KG1 (cell line): ENCODE measurements around the gene STARD5.
A peak's percentile ranks its signal among the peaks of the same experiment; 100 is the strongest.

Experiments used
- DNase-seq: peaks from one replicate; lab custom pipeline; 2025; lab: John Stamatoyannopoulos, UW

Gene STARD5

DNA sequence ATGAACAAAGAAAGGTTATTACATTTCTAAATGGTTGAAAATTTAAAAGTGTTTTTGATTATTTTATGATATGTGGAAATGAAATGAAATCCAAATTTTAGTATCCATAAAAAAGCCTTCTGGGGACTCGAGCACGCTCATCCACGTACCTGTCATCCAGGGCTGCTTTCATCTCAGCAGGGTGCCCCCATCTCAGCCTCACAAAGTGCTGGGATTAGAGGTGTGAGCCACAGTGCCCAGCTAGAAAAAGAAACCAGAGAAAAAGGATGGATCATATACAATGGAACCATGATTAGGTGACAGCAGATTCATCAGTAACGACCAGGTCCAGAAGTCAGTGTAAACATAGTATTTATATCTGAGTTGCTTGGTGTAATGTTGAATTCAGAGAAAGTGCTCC, 49.7 kb downstream of the STARD5 start:
- no peak for DNase-seq

DNA sequence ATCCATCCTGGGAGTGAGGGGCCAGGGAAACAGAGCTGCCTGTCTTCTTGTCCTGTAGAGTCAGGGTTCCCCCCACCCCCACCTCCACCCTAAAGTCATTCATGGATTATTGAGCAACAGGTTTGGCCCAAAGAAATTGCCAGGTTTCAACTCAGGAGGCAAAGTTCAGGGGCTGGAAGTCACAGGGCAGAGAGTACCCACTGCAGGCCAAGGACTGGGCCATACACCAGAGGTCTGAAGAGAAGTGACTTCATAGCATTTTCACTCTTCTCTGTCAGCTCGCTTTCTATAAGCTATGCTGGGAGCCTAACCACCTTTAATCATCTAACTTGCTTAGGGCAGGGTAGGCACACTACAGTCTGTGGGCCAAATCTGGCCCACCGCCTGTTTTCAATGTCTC, 50.1 kb downstream of the STARD5 start:
- no peak for DNase-seq

DNA sequence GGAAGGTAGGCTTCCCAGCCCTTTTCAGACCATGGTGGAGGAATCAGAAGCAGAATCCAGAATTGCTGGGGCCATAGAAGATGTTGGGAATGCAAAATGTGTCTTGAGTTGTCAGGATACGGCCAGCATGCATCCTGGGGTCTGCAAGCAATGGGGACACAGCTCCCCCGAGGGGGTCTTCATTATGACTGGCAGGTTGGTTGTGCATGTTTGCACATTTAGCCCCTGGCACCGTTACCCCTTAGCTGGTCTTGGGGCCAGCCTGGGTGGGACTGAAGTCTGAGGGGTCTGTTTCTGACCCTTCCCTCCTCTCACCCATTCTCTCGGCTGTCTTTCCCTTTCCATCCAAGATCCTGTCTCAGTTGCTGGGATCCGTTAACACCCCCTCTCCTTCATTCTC, 50.7 kb downstream of the STARD5 start:
- DNase-seq, result no peak

DNA sequence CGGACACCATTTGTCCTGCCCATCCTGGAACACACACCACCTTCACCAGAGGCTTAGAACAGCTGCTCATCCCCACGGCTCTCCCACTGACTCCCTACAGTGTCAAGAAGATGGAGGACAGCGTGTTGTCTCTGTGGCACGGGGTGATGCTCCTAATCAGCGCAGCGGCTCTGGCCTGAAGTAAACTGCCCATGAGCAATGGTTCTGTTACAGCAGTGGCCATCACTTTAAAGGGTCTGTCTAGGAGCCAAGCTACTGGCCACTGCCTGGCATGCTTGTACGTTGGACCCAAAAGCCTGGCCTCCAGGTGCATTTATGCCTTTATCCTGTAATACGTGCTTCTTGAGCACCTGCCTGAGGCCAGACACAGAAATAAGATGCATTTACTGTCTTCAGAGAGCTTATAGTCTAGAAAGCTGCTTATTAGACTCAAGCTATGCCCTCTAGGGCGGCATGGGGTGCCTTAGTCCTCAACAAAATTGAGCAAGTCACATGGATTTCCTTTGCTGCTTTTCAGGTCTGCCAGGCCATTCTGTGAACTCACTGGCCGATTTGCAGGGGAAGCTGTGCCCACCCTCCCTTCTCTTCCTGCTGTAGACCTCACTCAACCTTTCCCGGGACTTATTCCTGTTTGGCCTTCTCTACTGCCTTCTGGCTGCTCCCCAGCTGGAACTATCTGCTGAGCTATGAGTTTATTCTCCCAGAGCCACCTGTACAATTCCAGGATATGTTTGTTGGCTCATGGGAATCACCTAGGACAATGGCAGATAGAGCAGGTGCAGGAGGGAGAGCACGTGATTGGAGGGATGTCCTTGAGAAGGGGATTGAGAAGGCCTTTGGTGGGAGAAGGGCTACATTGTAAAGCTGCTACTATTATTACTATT, 51.9 kb downstream of the STARD5 start:
- DNase-seq, result no peak

DNA sequence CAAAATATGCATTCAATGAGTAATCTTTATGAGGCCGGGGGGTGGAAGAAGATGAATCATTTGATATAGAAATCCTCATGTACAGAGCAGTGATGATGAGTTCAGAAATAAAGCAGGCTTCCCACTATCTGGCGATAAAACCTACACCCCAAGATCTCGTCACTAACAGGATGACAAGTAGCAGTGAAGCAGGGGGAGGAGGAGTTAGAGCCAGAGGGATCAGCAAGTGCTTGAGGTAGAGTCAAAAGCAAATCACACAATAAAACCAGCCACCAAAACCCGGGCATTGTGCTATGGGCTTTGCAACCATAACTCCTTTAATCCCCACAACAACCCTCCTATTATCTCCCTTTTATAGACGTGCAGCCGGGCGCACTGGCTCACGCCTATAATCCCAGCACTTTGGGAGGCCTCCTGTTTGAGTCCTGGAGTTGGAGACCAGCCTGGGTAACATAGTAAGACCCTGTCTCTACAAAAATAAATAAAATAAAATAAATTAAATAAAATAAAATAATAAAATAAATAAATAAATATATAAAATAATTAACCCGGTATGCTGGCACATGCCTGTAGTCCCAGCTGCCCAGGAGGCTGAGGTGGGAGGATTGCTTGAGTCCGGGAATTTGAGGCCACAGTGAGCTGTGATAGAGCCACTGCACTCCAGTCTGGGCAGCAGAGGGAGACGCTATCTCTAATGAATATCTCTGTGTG, 53.0 kb downstream of the STARD5 start:
- no peak for DNase-seq

DNA sequence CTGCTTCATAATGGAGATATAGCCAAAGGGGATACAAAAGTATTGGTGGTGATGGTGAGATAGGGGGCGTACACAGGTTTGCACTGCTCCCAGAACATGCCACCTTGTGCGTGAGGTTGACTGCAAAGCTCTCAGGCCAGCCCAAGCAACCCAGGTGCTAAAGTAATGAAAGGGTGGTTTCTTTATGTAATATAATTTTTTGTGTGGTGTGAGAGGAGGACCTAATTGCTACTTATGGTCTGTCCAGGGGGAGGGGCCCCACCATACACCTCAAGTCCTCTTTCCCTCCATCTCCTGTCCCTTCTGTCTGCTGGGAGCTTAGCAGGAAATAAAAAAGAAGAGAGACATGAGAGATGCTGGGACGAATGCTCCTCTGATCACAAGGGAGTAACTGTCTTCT, 53.8 kb downstream of the STARD5 start:
- DNase-seq, result no peak

DNA sequence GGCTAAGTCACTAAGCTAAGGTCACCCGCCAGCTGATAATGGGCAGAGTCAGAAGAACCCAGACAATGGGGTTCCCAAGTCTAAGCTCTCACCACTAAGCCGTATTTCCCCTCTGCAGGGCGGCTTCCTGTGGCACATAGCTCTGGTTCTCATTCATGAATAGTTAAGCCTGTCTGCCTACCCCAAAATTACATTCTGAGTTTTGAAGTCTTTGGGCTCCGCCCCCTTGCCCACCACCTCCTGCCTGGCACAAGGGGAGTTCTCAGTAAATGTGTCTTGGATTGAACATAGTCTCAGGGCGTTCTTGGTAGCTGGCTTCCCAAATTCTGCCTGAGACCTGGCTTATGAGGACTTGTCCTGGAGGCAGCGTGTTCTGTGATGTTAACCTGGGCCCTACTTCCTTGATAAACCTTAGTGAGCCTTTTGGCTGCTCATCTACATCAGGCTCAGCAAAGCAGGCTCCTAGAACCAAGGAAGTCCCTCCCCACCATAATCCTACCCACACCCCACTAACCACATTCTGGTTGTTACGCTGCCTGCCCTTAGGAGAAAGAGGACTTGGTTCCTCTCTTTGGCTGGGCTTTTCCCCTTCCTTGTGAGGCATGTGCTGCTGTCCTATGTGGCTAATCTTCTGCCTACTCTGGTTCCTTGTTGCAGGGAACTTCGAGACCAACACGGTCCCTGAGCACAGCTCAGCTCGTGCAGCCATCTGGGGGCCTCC, 54.9 kb downstream of the STARD5 start:
- DNase-seq, result no peak

DNA sequence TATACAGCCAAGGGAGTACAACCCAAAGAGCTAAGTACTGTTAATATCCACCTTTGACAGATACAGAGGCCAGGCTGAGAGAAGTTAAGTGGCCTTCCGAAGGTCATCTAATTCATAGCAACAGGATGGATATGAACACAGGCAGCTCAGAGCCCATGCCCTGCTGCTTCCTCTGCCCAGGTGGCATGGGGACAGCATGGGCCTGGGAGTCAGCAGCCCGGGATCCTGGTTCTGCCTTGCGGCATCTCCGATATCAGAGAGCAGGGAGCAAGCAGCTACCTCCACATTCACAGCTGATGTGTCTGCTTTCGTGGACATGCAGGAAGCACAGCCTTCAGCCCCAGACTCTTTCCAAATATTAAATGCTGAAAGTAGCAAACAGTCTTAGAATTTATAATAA, 55.6 kb downstream of the STARD5 start:
- no peak for DNase-seq

DNA sequence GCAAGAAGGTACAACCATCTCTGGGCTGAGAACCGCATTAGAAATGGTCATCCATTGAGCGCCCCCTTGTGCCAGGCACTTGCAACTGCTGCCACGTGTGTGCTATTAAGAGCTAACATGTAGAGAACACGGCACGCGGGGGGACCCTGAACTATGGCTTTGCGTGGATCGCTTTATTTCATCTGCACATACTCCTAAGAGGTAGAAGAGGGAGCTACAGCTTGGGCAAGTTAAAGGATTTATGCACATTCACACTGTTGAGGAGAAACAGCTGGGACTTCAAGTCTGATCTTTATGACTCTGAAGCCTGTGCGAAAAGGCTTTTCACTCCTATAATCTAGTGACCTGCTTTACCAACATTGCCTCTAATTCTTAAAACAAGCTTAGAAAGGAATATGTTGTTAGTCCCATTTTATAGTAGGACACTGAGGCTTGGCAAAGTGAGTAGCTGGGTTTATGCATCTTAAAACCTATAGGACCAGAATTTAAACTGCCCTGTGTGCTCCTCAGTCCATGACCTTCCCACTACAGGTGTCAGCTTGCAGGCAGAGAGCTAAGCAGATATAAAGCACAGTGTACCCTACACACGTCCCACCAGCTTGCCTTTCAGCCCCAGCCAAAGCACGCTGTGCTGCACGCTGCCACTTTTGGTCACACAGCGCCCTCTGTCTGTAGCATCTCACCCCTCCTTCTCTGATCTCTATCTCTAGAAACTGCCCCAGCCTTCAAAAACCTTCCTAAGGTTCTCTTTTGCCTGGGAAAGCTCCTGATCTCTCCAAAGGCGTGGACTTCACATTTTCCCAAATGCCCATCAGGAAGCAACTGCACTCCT, 57.8 kb downstream of the STARD5 start:
- peak; percentile 77 for DNase-seq

DNA sequence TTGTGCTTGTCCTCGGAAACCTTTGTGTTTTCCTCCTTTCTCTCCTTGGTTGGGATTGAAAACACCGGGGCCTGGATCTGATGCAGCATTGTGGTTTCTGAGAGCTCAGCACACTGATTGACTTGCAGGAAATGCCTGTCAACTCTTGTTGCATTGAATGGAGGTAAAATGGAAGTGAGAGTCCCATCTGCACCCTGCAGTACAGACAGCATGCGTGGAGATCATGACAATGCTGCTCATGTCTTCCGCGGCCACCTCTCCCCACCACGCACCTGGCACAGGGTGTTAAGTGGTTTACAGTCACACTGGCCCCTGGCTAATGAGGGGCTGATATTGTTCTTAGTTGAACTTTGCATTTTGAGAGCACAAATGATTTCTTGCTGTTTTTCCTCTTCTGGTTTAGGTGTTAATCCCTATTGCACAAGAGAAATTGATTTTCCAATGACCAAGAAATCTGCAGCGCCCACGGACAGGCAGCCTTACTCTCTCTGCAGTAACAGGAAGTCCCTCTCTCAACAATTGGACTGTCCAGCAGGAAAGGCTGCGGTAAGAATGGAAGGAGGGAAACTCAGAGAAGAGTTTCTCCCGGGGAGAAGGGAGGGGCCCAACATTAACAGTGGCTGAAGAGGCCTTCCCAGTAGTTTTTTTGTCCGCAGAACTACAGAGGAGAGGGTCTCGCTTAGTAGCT, 58.5 kb downstream of the STARD5 start:
- DNase-seq, result no peak

DNA sequence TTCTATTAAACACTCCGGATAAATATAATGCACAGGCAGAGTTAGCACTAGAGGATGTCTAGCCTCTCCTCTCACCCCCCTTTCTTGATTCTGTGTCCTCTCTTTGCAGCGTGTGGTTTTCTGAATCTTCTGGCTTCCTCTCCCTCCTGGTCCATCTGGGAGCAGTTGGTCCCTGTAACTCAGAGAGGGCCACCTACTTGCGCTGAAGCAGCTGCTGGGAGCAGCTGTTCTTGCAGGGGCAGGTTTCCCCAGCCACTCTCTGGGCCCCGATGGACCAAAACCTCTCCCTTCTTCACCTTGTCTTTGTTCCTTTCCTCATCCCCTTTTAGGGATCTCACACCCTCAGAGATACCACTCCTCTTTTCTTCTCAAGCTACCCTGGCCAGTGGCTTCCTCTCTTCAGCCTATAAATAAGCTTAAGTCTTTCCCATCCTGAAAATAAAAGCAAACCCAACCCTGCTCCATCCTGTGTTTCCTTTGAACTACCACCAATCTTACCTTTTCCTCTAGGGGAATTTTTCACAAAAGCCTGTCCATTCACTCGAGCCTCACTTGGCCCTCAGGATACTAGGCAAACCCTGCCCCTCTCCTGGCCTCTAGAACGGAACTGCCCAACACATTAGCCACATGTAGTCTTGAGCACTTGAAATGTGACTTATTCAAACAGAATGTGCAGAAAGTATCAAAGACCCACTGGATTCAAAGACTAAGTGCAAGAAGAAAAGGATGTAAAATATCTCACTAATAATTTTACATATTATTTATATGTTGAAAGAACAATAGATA, 59.7 kb downstream of the STARD5 start:
- DNase-seq, result no peak

DNA sequence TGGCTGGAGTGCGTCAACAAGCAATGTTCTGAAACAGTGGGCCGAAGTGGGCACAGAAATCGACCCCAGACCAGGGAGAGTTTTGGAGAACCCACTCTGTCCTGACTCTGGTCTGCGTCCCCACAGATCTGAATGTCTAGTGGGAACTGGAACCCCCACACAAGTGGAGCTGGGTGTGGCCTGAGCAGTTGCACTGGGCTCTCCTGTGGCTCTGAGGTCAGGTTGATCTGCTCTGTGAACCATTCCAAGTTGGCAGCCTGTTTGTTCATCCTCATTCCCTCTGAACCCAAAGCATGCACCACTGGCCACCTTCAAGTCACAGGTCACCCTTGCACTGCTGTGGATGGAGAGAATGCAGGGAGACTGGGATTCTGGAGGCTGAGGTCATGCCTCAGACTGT, 60.5 kb downstream of the STARD5 start:
- no peak for DNase-seq

DNA sequence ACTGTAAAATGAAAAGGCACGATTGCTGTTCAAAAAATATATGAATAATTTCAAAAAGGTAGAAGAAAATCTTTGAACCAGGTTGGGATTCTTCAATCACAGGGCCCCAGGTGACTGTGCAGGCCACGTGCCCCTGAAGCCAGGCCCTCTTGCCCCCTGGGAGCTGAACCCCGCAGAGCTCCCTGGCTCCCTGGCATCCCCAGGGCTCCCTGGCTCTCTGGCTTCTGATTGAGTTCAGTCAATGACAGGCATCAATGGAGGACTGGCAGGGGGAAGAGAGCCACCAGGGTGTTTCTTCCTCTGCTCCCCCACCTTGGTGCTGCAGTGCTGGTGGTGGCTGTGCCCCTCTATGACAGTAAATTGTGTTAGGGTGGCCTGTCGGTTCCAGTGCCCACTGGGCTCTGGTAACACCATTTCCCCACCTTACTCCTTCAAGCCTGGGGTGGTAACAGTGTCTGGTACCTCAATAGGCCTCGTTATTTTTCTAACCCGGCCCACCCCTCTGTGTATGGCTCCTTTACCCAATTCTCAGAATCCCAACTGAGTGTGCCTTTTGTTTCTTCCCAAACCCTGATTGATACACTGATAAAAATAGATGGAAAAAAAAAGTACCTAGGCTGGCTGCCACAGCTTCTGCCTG, 62.6 kb downstream of the STARD5 start:
- DNase-seq, result no peak

DNA sequence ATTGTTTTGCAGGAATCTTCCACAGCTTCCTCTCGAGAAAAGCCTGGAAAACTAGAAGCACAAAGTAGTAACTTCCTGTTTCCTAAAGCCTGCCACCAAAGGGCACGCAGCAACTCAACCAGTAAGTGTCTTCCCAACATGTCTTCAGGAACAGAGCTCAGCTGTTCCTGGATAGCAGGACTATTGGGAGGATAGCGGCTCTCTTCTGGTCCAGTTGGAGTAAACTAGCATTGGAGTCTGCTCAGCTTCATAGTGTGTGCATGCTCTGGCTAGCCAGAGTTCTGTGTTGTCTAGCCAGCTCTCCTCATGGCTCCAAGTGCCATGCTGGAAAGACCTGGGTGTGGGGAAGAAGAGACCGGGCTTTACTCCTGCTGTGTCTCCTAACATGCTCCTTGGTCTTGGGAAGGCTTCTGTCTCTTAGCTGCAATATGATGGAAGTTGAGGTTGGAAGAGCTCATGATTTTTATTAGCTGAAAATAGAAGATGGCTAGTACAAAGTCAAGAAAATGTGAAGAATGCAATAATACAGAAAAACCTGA, 64.1 kb downstream of the STARD5 start:
- no peak for DNase-seq
